Fibroblast of skin of right quadriceps (primary cell): ENCODE measurements around the gene CIAO2A.
"Not testable (repeated sequence)": the region's sequence is repeated elsewhere in the genome, so short reads cannot be mapped to it uniquely, and the experiment has no call there.

Experiments used
- DNase-seq: peaks from one replicate; pipeline ENCODE4 v3.0.0-alpha.2; 2013

The CIAO2A gene

GRCh38 chr15:64070965-64071851 is 22.4 kb downstream of the CIAO2A start:
- DNase-seq: peak; percentile 55

GRCh38 chr15:64070106-64070505 is 23.5 kb downstream of the CIAO2A start:
- no peak for DNase-seq

- DNase-seq: no peak
Observed at GRCh38 chr15:64068133-64068532, 25.5 kb downstream of the CIAO2A start.

GRCh38 chr15:64067564-64068030 is 26.0 kb downstream of the CIAO2A start:
- peak; percentile 58 for DNase-seq

- DNase-seq: no peak
Observed at GRCh38 chr15:64066451-64066850, 27.2 kb downstream of the CIAO2A start.

- no peak for DNase-seq
Observed at GRCh38 chr15:64060716-64061115, 32.9 kb downstream of the CIAO2A start.

GRCh38 chr15:64059104-64059503 is 34.5 kb downstream of the CIAO2A start:
- DNase-seq: not testable (repeated sequence)

GRCh38 chr15:64058279-64058678 is 35.4 kb downstream of the CIAO2A start:
- peak; percentile 11 for DNase-seq

- not testable (repeated sequence) for DNase-seq
Observed at GRCh38 chr15:64053674-64054073, 40.0 kb downstream of the CIAO2A start.

- DNase-seq: no peak
Observed at GRCh38 chr15:64052925-64053491, 40.6 kb downstream of the CIAO2A start.

GRCh38 chr15:64051407-64052259 is 42.0 kb downstream of the CIAO2A start:
- no peak for DNase-seq

- no peak for DNase-seq
Observed at GRCh38 chr15:64051093-64051402, 42.6 kb downstream of the CIAO2A start.

- DNase-seq: no peak
Observed at GRCh38 chr15:64050281-64051092, 43.2 kb downstream of the CIAO2A start.

GRCh38 chr15:64048781-64049460 is 44.7 kb downstream of the CIAO2A start:
- DNase-seq: no peak

- DNase-seq: peak; percentile 65
Observed at GRCh38 chr15:64046421-64047153, 47.1 kb downstream of the CIAO2A start, which contains the start of gene DAPK2. TSS of gene DAPK2 (minus strand) at chr15:64046485. CDS start at chr15:64040261, 6,224 bp downstream.

- peak; percentile 6 for DNase-seq
Observed at GRCh38 chr15:64045774-64046420, 47.7 kb downstream of the CIAO2A start.

- no peak for DNase-seq
Observed at GRCh38 chr15:64045101-64045435, 48.6 kb downstream of the CIAO2A start.

- no peak for DNase-seq
Observed at GRCh38 chr15:64044300-64045100, 49.1 kb downstream of the CIAO2A start.

GRCh38 chr15:64038878-64039610 is 54.6 kb downstream of the CIAO2A start:
- no peak for DNase-seq
